WTC11 (cell line): ENCODE data around the gene ZIC4. TPM values are rescaled to one million over a fixed set of nuclear protein-coding genes. Genes with fewer than 3 reads are reported as not detected.
A peak's percentile ranks its signal among the peaks of the same experiment; 100 is the strongest.

Experiments used
- ATAC-seq: fragments of 200-7000 bp; cut with Tn5 transposase; 2 replicates; pipeline ENCODE4 v1.10.0; 2021; ENCODE audit warnings: mild to moderate bottlenecking, moderate library complexity
- CTCF ChIA-PET: fragments of 300-600 bp; sonication (Branson Sonifier 250); formaldehyde crosslinking; loops from one replicate; lab custom pipeline; 2021; ENCODE audit warnings: antibody characterized with exemption; lab: Charles Lee
- POLR2A ChIA-PET: fragments of 350-600 bp; sonication (Branson Sonifier 250); formaldehyde crosslinking; loops from one replicate; lab custom pipeline; 2021; ENCODE audit warnings: antibody characterized with exemption; lab: Charles Lee
- DNase-seq: peaks from one replicate; pipeline ENCODE4 v3.0.0; 2021; ENCODE audit warnings: low spot score
- H3K27ac Mint-ChIP-seq: 2 replicates; pipeline ENCODE4 v1.8.0; 2021; ENCODE audit warnings: mixed read lengths
- H3K27me3 Mint-ChIP-seq: 2 replicates; pipeline ENCODE4 v1.8.0; 2021; ENCODE audit warnings: low read depth, mild to moderate bottlenecking, moderate library complexity, mixed read lengths
- H3K36me3 Mint-ChIP-seq: 2 replicates; pipeline ENCODE4 v1.8.0; 2021; ENCODE audit warnings: mixed read lengths
- H3K4me1 Mint-ChIP-seq: 2 replicates; pipeline ENCODE4 v1.8.0; 2022; ENCODE audit warnings: mixed read lengths
- H3K4me3 Mint-ChIP-seq: 2 replicates; pipeline ENCODE4 v1.8.0; 2021; ENCODE audit warnings: mild to moderate bottlenecking, moderate library complexity, mixed read lengths
- H3K9me3 Mint-ChIP-seq: 2 replicates; pipeline ENCODE4 v1.8.0; 2021; ENCODE audit warnings: mixed read lengths
- ETV6 ChIP-seq: sonication (generic); formaldehyde crosslinking; IDR thresholded peaks from 2 replicates; pipeline ENCODE4 v1.8.1; 2022; ENCODE audit warnings: mild to moderate bottlenecking, missing genetic modification reagents
- FOXJ3 ChIP-seq: sonication (generic); formaldehyde crosslinking; IDR thresholded peaks from 2 replicates; pipeline ENCODE4 v1.9.0; 2021; ENCODE audit warnings: missing genetic modification reagents, mild to moderate bottlenecking, borderline replicate concordance
- JAZF1 ChIP-seq: fragments of 250-450 bp; sonication (Bioruptor Pico); IDR thresholded peaks from 2 replicates; pipeline ENCODE4 v1.9.0; 2021; ENCODE audit warnings: moderate library complexity, mild to moderate bottlenecking, inconsistent platforms
- NFATC4 ChIP-seq: fragments of 250-450 bp; sonication (Bioruptor Pico); IDR thresholded peaks from 2 replicates; pipeline ENCODE4 v1.9.0; 2021; ENCODE audit warnings: mild to moderate bottlenecking
- NFYB ChIP-seq: sonication (generic); formaldehyde crosslinking; conservative IDR thresholded peaks from 2 replicates; pipeline ENCODE4 v1.8.0; 2022; ENCODE audit warnings: low read depth, missing genetic modification reagents
- OVOL2 ChIP-seq: fragments of 250-450 bp; sonication (Bioruptor Pico); IDR thresholded peaks from 2 replicates; pipeline ENCODE4 v1.9.0; 2021; ENCODE audit warnings: mild to moderate bottlenecking, borderline replicate concordance
- SMAD3 ChIP-seq: sonication (generic); formaldehyde crosslinking; IDR thresholded peaks from 2 replicates; pipeline ENCODE4 v1.8.0; 2022; ENCODE audit warnings: missing genetic modification reagents, mild to moderate bottlenecking, borderline replicate concordance
- TEAD1 ChIP-seq: sonication (generic); formaldehyde crosslinking; IDR thresholded peaks from 2 replicates; pipeline ENCODE4 v1.8.0; 2022; ENCODE audit warnings: mild to moderate bottlenecking, missing genetic modification reagents
- ZNF219 ChIP-seq: sonication (generic); formaldehyde crosslinking; IDR thresholded peaks from 2 replicates; pipeline ENCODE4 v1.8.0; 2023; ENCODE audit warnings: missing genetic modification reagents, mild to moderate bottlenecking, borderline replicate concordance
- ZNF232 ChIP-seq: sonication (generic); formaldehyde crosslinking; IDR thresholded peaks from 2 replicates; pipeline ENCODE4 v1.8.0; 2022; ENCODE audit warnings: mild to moderate bottlenecking, missing genetic modification reagents
- total RNA-seq: library from RNA; stranded (reverse); gene quantifications from 3 replicates; pipeline ENCODE4 v1.2.3, GENCODE V29; 2021
- TF ChIP-seq, protein P1 (sequence below): sonication (generic); formaldehyde crosslinking; IDR thresholded peaks from 2 replicates; pipeline ENCODE4 v1.8.0; 2022; ENCODE audit warnings: mild to moderate bottlenecking, missing genetic modification reagents
- TF ChIP-seq, protein P2 (sequence below): fragments of 250-450 bp; sonication (Bioruptor Pico); IDR thresholded peaks from 2 replicates; pipeline ENCODE4 v1.8.0; 2021; ENCODE audit warnings: mild to moderate bottlenecking
- TF ChIP-seq, protein P3 (sequence below): sonication (generic); formaldehyde crosslinking; IDR thresholded peaks from 2 replicates; pipeline ENCODE4 v1.8.1; 2023; ENCODE audit warnings: mild to moderate bottlenecking, missing genetic modification reagents
- TF ChIP-seq, protein P4 (sequence below): sonication (generic); formaldehyde crosslinking; IDR thresholded peaks from 2 replicates; pipeline ENCODE4 v1.8.1; 2023; ENCODE audit warnings: mild to moderate bottlenecking, missing genetic modification reagents, moderate library complexity
- TF ChIP-seq, protein P5 (sequence below): sonication (generic); formaldehyde crosslinking; IDR thresholded peaks from 2 replicates; pipeline ENCODE4 v1.8.0; 2022; ENCODE audit warnings: mild to moderate bottlenecking, missing genetic modification reagents
- TF ChIP-seq, protein P6 (sequence below): sonication (generic); formaldehyde crosslinking; IDR thresholded peaks from 2 replicates; pipeline ENCODE4 v1.8.0; 2022; ENCODE audit warnings: mild to moderate bottlenecking, missing genetic modification reagents
- TF ChIP-seq, protein P7 (sequence below): sonication (generic); formaldehyde crosslinking; IDR thresholded peaks from 2 replicates; pipeline ENCODE4 v1.8.0; 2022; ENCODE audit warnings: missing genetic modification reagents

The ZIC4 gene
- total RNA-seq, 1 experiment from 2014 or later: 3.5 TPM

DNA sequence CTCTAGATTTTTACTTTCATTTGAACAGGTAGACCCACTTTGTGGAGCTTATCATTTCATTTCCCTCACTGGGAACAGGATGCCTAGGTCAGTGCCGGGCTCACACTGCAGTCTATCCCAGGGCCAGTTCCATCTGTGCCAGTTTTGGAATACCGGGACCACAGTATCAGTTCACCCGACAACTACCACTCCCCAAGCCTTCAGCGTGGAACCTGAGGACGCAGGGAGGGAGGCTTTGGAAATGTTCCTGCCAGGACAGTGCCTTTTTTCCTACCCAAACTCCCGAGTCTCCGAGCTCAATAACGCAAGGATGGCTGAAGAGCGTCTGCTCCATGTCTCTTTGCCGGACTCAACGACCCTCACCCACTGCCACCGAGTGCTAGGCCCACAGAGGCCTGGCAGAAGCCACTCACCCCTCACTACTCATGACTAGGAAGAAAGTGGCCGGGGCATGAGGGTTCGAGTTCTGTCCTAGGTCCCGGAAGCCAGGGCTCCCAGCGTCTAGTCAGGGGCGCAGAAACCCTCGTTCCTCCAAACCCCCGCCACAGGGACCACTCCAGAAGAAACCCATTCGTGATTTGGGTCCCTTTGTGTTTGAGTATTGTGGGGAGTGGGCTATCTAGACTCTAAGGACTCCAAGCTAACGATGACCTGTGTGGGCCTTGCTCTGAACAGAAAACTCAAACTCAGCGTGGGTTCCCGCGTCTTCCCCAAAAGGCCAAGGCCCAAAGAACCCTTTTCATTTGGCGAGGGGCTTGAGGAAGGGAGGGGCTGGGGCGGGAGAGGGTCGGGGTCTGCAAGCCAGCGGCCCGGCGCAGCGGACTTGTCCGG, 14.2 kb upstream of the ZIC4 start (continued):
- TF ChIP-seq, protein P1, sequence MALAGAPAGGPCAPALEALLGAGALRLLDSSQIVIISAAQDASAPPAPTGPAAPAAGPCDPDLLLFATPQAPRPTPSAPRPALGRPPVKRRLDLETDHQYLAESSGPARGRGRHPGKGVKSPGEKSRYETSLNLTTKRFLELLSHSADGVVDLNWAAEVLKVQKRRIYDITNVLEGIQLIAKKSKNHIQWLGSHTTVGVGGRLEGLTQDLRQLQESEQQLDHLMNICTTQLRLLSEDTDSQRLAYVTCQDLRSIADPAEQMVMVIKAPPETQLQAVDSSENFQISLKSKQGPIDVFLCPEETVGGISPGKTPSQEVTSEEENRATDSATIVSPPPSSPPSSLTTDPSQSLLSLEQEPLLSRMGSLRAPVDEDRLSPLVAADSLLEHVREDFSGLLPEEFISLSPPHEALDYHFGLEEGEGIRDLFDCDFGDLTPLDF (CRISPR knock-in tag): no peak
- TF ChIP-seq JAZF1 (CRISPR knock-in tag) (no peak), NFYB (CRISPR knock-in tag) (no peak)
- TF ChIP-seq, protein P2, sequence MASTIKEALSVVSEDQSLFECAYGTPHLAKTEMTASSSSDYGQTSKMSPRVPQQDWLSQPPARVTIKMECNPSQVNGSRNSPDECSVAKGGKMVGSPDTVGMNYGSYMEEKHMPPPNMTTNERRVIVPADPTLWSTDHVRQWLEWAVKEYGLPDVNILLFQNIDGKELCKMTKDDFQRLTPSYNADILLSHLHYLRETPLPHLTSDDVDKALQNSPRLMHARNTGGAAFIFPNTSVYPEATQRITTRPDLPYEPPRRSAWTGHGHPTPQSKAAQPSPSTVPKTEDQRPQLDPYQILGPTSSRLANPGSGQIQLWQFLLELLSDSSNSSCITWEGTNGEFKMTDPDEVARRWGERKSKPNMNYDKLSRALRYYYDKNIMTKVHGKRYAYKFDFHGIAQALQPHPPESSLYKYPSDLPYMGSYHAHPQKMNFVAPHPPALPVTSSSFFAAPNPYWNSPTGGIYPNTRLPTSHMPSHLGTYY: no peak
- TF ChIP-seq, all 79 proteins: peak for 0

DNA sequence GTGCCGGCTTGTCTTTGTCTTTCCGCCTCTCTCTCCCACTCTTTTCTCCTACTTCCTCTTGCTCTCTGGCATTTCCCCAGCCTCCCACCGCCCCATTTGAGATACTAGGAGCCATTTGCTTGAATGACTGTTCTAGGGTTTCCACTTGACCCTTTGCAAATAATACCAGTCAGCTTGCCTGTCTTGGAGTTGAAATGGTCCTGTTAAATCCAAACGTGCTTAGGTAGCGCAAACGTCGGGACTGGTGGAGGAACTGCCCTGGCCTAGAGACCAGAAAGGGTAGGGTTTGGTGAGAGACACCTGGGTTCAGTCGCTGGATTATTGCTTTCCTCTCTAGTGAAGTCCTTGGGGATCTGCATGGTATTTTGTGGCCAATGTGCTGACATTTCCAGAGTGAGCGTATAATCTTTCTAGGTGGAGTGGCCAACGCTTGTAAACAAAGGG, 13.5 kb upstream of the ZIC4 start:
- DNase-seq (no peak), ATAC-seq (no peak)
- Mint-ChIP-seq H3K4me3 (peak overlapping the region; percentile 73), H3K27ac (peak overlapping the region; percentile 72), H3K4me1 (peaks cover 86% of the 10 kb centered on the region), H3K9me3 (no peaks in the 10 kb centered on the region), H3K27me3 (peaks cover 100% of the 10 kb centered on the region), H3K36me3 (no peaks in the 10 kb centered on the region)
- TF ChIP-seq ETV6 (CRISPR knock-in tag) (peak; percentile 4; the same call in 1 of the 2 replicates), NFATC4 (CRISPR knock-in tag) (no peak)
- TF ChIP-seq, protein P3, sequence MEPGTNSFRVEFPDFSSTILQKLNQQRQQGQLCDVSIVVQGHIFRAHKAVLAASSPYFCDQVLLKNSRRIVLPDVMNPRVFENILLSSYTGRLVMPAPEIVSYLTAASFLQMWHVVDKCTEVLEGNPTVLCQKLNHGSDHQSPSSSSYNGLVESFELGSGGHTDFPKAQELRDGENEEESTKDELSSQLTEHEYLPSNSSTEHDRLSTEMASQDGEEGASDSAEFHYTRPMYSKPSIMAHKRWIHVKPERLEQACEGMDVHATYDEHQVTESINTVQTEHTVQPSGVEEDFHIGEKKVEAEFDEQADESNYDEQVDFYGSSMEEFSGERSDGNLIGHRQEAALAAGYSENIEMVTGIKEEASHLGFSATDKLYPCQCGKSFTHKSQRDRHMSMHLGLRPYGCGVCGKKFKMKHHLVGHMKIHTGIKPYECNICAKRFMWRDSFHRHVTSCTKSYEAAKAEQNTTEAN (CRISPR knock-in tag): no peak
- CTCF ChIA-PET: interaction anchor here (1.7 to 6.3 kb wide), 5 partner anchors 11 to 62 kb away, joined by 10 to 40 read pairs (median 13); partner anchors contain the start of gene ZIC1
- POLR2A ChIA-PET: no interaction called here

DNA sequence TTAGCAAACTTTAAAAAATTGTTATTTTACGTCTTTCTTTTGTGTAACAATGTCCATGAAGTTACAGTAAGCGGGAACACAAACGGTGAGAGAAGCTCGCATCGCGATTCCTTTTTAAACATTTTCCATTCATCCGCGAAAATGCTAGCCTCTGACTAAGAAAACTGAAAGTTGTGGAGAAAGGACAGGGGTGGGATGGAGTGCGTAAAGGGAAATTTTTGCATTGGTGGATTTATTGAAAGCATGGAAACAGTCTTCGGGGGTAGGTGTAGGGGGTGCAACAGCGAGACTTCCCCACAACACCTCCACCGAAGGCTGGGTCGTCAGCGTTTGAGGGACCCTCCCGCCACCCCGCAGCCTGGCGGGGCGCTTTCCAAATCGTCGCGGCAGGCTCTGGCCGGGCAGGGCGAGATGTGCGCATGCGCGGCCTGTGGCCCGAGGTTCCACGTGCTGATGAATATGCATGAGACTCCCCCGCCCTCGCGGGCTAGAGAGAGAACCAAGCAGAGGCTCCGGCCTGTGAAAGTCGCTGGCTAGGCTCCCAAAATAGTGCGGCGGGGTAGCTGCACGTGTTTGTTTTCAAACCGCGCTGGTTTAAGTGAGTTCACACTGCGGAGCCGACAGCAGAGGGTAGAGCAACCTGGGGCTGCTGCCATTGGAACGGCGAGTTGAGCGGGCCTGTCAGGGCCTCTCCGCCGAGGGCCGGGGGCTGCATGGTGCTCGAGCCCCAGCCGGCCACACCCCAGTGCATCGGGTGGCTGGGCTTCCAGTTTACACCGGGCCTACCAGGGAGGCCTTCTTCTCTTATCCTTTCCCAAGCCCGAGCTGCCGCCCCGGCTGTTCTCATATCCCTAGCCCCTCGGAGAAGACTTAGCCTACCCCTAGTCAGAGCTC, 12.7 kb upstream of the ZIC4 start:
- ChIA-PET POLR2A (no interaction called here), CTCF (interaction anchor here (1.9 to 6.3 kb wide), 2 partner anchors 35 to 58 kb away, joined by 10 to 40 read pairs; no protein-coding TSS in a partner anchor)
- no peaks in the 10 kb centered on the region for H3K9me3 Mint-ChIP-seq
- ATAC-seq (peak; percentile 58), DNase-seq (peak; percentile 94)
- H3K27ac Mint-ChIP-seq: peak overlapping the region; percentile 72; the same call in 1 of the 2 replicates
- peaks cover 100% of the 10 kb centered on the region for H3K27me3 Mint-ChIP-seq
- H3K4me3 Mint-ChIP-seq: peak overlapping the region; percentile 73
- peaks cover 91% of the 10 kb centered on the region for H3K4me1 Mint-ChIP-seq
- no peaks in the 10 kb centered on the region for H3K36me3 Mint-ChIP-seq
- TF ChIP-seq, protein P4, sequence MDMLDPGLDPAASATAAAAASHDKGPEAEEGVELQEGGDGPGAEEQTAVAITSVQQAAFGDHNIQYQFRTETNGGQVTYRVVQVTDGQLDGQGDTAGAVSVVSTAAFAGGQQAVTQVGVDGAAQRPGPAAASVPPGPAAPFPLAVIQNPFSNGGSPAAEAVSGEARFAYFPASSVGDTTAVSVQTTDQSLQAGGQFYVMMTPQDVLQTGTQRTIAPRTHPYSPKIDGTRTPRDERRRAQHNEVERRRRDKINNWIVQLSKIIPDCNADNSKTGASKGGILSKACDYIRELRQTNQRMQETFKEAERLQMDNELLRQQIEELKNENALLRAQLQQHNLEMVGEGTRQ (CRISPR knock-in tag): peak; percentile 79
- TF ChIP-seq, protein P5, sequence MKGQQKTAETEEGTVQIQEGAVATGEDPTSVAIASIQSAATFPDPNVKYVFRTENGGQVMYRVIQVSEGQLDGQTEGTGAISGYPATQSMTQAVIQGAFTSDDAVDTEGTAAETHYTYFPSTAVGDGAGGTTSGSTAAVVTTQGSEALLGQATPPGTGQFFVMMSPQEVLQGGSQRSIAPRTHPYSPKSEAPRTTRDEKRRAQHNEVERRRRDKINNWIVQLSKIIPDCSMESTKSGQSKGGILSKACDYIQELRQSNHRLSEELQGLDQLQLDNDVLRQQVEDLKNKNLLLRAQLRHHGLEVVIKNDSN (CRISPR knock-in tag): peak; percentile 78
- TF ChIP-seq ZNF219 (CRISPR knock-in tag): no peak
- TF ChIP-seq FOXJ3 (CRISPR knock-in tag): no peak
- TF ChIP-seq TEAD1 (CRISPR knock-in tag): 0 out of 2 replicates have a peak, but pooled peaks have one; percentile 15
- TF ChIP-seq OVOL2 (CRISPR knock-in tag): no peak
- peak; percentile 44; the same call in 1 of the 2 replicates for TF ChIP-seq SMAD3 (CRISPR knock-in tag)
- TF ChIP-seq ETV6 (CRISPR knock-in tag): peak; percentile 41
- TF ChIP-seq, protein P6, sequence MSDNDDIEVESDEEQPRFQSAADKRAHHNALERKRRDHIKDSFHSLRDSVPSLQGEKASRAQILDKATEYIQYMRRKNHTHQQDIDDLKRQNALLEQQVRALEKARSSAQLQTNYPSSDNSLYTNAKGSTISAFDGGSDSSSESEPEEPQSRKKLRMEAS: peak; percentile 93
- no peak for TF ChIP-seq ZNF232 (CRISPR knock-in tag)
- TF ChIP-seq, protein P7, sequence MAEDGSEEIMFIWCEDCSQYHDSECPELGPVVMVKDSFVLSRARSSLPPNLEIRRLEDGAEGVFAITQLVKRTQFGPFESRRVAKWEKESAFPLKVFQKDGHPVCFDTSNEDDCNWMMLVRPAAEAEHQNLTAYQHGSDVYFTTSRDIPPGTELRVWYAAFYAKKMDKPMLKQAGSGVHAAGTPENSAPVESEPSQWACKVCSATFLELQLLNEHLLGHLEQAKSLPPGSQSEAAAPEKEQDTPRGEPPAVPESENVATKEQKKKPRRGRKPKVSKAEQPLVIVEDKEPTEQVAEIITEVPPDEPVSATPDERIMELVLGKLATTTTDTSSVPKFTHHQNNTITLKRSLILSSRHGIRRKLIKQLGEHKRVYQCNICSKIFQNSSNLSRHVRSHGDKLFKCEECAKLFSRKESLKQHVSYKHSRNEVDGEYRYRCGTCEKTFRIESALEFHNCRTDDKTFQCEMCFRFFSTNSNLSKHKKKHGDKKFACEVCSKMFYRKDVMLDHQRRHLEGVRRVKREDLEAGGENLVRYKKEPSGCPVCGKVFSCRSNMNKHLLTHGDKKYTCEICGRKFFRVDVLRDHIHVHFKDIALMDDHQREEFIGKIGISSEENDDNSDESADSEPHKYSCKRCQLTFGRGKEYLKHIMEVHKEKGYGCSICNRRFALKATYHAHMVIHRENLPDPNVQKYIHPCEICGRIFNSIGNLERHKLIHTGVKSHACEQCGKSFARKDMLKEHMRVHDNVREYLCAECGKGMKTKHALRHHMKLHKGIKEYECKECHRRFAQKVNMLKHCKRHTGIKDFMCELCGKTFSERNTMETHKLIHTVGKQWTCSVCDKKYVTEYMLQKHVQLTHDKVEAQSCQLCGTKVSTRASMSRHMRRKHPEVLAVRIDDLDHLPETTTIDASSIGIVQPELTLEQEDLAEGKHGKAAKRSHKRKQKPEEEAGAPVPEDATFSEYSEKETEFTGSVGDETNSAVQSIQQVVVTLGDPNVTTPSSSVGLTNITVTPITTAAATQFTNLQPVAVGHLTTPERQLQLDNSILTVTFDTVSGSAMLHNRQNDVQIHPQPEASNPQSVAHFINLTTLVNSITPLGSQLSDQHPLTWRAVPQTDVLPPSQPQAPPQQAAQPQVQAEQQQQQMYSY (CRISPR knock-in tag): peak; percentile 76
